Measurements from ENCODE around the gene FGD4.

The FGD4 gene

GRCh38 chr12:32477714-32478113, 78.4 kb downstream of the FGD4 start:
- TF ChIP-seq CTCF (IDR thresholded peaks at IDR 0.05; ENCODE audit: insufficient read depth, missing control alignments), result no peak
- DNase-seq (ENCODE audit: insufficient read length, low spot score) (no peak), FAIRE-seq (no peak)

GRCh38 chr12:32478166-32478565, 78.8 kb downstream of the FGD4 start:
- no peak for FAIRE-seq
- no peak for DNase-seq (ENCODE audit: insufficient read length, low spot score)
- TF ChIP-seq CTCF (IDR thresholded peaks at IDR 0.05; ENCODE audit: insufficient read depth, missing control alignments), result no peak

GRCh38 chr12:32478858-32479725, 79.7 kb downstream of the FGD4 start:
- DNase-seq (ENCODE audit: insufficient read length, low spot score) (no peak), FAIRE-seq (no peak)
- TF ChIP-seq CTCF (IDR thresholded peaks at IDR 0.05; ENCODE audit: insufficient read depth, missing control alignments), result no peak

- no peak for FAIRE-seq
- no peak for TF ChIP-seq CTCF (IDR thresholded peaks at IDR 0.05; ENCODE audit: insufficient read depth, missing control alignments)
- no peak for DNase-seq (ENCODE audit: insufficient read length, low spot score)
Measured at GRCh38 chr12:32482226-32482625, 82.9 kb downstream of the FGD4 start.

GRCh38 chr12:32483499-32483898, 84.1 kb downstream of the FGD4 start:
- FAIRE-seq, result no peak

GRCh38 chr12:32483993-32484392, 84.6 kb downstream of the FGD4 start:
- DNase-seq (ENCODE audit: insufficient read length, low spot score), result no peak
- no peak for FAIRE-seq
- TF ChIP-seq CTCF (IDR thresholded peaks at IDR 0.05; ENCODE audit: insufficient read depth, missing control alignments), result no peak

More at GRCh38 chr12:32483499-32483898, 84.1 kb downstream of the FGD4 start:
- DNase-seq (ENCODE audit: insufficient read length, low spot score), result no peak
- no peak for TF ChIP-seq CTCF (IDR thresholded peaks at IDR 0.05; ENCODE audit: insufficient read depth, missing control alignments)

- no peak for TF ChIP-seq CTCF (IDR thresholded peaks at IDR 0.05; ENCODE audit: insufficient read depth, missing control alignments)
- DNase-seq (ENCODE audit: insufficient read length, low spot score) (no peak), FAIRE-seq (no peak)
Measured at GRCh38 chr12:32486158-32486557, 86.8 kb downstream of the FGD4 start.
